Suppressor macrophage treated with lipopolysaccharide for 4 hours (primary cell): ENCODE results near the gene PIEZO1.

Source experiments
- DNase-seq: peaks from one replicate; pipeline ENCODE4 v3.0.0-alpha.2; 2020

The PIEZO1 gene

DNA sequence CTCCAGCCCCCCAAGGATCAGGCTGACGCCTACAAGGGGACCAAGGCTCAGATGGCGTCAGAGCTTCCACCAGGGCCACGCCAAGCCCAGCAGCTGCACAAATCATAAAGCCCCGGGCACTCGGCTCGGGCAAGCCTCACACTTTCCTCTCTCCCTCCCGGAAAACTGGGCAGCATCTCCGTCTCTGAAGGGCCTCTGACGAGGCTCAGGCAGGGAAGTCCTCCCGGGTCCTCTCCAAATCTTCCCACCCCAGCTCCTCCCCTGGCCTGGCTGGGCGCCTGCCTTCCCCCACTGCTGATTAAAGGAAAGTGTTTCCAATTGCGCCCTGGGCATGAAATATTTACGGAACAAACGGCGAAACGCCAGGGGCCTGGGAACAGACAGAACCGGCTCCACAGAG lies 38.5 kb downstream of the PIEZO1 start:
- no peak for DNase-seq

DNA sequence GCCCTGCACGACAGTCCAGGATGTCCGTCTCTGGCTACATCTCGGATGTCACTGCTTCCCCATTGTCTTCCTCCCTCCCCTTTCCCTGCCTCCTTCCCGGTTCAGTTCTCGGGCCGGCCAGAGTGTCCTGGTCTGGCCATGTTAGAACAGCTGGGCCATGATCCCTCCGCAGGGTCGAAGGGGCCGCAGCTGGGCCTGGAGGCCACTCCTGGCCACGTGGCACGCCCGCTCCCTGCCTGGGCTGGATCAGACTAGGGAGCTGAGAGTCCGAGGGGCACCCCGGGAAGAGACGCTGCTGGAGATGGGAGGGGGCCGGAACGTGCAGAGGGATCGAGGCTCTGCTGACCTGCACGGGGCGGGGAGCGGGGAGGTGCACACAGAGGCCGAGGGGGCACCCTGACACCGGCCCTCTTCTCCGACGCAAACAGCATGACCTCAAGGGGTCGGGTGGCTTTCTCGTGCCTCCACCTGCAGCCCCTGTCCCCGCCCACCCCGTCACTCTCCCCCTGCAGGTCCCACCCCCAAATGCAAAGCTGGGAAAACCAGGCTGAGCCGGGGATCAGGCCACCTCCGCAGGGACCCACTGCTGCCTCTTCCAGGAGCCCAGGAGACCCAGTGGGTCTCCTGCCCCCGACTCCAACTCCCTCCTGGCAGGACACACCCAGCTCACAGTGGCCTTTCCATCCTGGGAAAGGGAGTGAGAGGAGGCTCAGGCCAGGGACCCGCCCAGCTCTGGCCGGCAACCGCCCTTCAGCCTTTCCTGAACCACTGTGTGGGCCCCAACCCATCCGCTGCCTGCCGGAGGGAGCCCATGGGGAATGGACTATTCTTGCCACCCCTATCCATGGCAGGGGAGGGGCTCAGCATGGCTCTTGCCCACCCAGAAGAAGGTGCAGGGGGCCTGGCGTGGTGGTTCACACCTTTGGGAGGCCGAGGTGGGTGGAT lies 40.2 kb downstream of the PIEZO1 start:
- DNase-seq, result no peak

DNA sequence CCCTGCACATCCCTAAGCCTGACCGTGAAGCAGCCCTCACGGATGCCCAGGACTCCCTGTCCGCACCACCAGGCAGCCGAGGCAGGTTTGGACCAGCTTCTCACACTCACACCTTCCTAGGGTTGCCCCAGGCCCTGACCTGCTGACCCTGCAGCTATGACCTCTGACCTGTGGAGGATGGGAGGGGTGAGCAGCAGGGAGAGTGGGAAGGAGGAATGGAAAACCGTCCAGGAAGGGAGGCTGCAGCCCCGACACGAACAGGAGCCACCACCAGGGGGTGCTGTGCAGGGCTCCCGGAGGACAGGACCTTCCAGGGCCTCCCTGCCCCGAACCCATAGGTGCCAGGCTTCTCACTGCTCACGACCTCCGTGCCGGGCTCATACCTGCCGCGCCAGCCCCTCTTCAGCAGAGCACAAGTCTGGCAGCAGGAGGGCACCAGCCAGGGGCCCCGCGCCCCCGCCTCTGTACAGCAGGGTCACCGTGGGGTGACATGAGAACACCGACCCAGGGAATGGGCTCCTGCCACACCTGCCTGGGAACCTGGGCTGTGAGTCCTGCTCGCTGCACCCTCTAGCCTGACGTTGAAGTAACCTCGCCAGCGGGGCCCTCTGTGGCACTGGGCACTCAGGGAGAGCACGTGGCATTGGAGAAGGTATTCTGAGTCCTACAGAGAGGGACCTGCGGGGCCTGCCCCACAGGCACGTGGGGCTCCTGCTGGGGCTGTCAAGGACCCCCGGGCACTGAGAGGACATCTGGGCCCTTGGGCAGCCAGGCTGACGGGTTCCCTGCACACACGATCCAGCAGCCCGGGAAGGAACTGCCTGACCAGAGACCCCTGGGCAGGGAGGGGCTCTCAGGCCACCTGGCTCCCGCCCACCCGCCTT lies 41.1 kb downstream of the PIEZO1 start:
- DNase-seq, result peak; percentile 75

DNA sequence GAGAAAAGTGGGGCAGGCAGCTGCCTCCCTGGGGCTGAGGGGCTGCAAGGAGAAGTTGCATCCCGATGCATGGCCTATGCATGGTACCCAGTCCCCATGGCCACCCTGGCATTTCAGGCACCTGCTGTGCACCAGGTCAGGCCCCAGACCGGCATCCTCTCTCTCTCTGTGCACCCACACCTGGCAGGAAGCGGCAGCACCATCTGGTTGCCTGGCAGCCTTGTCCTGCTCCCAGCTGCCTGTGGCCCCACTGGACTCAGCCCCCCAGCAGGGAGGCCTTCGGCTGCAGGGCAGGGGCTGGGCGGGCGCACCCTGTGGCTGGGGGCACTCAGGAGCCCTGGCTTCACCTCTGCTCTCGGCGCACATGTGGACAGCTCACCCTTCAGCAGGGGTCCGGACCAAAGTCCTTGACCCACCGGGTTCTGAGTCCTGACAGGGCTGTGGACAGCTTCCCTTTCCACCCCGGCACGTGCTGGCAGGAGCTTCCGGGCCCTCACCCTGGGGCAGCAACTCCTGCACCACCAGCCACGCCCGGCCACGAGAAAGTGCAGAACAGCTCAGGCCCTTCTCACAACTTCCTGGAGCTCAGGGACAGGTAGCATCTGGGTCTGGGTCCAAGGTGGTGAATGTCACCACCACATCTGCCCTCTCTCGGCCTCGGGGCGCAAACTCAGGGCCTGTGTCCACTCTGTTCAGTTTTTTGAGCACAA lies 42.0 kb downstream of the PIEZO1 start:
- no peak for DNase-seq

DNA sequence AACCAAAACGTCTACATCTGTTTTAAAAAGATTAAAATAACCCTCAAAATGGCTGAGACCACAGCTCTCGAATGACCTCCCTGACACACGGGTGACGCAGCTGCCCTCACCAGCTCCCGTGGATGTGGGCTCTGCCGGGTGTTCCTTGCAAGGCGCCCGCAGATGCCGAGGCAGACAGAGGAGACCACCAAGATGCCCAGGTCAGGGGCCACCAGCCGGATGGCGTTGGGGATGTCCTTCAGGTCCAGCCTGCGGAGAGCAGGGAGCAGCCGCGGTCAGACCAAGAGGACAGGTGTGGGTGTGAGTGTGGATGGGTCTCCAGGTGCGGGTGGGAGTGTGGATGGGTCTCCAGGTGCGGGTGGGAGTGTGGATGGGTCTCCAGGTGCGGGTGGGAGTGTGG lies 43.7 kb downstream of the PIEZO1 start:
- no peak for DNase-seq

DNA sequence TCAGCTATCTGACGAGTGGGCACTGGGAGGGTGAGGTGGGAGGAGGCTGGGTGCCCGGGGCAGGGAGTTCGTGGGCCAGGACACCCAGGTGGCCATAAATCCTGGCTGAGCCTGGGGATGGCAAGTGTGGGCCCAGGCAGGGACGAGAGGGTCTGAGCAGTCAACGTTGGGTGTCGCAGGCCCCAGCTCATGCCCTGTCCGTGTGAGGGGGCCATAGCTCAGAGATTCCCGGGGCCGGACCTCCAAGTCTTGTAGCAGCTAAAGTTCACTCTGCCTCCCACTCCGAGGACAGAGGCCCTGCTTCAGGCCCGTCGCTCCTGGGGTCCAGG lies 44.3 kb downstream of the PIEZO1 start:
- no peak for DNase-seq

DNA sequence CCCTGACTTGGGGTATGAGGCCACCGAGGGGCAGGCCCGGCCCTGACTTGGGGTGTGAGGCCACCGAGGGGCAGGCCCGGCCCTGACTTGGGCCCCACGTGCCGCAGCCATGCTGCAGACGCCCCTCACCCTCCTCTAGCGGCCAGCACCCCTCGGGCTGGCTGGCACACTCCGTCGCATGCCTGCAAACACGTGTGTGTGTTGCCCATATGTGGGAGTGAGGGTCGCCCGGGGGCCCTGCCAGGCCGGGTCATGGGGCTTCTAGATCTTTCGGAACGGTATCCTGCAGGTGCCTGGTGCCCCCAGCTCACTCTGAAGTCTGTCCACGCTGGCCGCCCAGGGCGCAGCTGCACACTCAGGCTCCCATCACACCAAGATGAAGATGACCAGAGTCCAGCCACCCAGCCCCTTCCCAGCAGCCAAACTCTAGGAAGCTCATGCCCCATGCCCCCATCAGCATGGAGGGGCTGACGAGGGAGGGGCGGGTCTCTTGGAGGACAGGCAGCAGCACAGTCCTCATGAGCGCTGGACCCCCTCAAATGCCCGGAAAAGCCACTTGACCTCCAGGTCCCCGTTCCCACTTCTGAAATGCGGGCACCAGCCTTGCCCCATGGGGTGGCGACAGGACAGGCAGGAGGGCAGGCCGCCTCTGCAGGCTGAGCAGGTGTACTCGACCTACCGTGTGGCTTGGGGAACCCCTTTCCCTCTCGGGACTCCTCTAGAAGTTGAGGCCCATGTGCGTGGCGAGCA lies 44.9 kb downstream of the PIEZO1 start:
- DNase-seq, result no peak

DNA sequence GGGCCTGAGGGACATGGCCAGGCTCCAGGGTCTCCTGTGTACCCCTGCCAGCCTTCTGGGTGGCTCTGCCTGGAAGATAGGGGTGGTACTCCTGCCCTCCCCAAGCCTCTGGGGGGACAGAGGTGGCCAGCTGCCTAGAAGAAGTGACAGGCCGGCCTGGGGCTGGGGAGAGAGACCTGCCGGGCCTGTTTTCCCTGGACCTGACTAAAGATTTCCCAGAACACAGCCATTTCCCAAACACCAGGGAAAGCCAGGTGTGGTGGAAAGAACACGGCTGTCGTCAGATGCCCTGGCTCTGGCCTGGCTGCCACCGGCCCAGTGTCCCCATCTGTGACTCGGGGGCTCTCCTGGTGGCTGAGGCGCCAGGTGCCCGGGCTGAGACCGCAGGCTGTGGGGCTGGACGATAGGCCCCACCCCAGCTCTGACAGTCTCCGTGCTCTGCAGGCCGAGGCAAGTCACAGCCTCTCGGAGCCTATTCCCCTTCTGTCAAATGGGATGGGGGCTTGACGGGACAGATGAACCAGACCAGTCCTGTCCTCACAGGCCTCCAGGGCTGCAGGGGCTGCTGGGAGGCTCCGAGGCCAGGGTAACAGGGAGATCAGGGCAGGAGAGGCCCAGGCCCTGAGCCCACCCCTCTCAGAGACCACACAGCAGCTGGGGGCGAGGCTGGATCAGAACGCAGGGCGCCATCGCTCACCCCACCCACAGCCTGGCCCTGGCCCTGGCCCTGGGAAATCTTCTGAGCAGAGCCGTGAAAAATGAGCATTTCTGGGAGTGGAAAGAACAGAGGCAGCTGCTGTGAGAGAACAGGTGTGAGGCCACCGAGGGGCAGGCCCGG lies 45.7 kb downstream of the PIEZO1 start:
- DNase-seq, result no peak

DNA sequence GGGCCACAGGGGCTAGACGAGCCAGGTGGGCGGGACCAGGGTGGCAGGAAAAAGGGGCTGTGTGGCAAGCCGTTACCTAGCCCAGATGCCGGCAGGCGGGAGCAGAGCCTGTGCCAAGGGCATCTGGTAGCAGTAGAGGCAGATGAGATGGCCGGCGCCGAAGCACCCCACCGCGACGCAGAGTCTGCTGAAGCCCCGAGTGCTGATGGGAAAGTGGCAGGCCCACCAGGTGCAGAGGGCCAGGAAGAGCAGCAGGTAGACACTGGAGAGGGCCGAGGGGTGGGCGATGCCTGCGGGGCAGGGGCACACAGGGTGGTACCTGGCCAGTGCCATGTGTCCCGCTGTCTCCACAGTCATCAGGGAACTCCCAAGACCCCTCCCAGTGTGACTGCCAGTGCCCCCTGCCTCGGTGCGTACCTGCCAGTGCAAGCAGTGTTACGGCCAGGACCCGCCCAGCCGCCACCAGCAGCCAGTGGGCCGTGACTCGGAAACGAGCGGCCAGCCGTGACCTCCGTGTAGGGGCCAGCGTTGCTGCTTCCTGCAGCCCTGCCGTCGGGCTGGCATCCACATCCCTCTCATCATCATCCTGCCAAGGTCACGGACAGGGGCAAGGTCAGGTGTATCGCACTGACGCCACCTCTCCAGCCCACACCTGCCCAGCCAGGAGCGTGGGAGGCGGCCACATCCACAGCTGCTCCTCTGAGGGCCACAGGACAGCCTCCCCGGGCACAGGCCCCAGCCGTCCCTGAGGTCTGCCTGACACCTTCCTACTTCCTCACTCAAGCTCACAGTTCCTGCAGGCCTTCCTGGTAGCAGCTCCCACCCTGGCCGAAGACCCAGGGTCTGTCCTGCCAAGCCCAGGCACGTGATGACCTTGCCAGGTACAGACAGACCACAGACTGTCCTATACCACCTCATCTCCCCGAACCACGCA lies 46.6 kb downstream of the PIEZO1 start:
- DNase-seq, result no peak

DNA sequence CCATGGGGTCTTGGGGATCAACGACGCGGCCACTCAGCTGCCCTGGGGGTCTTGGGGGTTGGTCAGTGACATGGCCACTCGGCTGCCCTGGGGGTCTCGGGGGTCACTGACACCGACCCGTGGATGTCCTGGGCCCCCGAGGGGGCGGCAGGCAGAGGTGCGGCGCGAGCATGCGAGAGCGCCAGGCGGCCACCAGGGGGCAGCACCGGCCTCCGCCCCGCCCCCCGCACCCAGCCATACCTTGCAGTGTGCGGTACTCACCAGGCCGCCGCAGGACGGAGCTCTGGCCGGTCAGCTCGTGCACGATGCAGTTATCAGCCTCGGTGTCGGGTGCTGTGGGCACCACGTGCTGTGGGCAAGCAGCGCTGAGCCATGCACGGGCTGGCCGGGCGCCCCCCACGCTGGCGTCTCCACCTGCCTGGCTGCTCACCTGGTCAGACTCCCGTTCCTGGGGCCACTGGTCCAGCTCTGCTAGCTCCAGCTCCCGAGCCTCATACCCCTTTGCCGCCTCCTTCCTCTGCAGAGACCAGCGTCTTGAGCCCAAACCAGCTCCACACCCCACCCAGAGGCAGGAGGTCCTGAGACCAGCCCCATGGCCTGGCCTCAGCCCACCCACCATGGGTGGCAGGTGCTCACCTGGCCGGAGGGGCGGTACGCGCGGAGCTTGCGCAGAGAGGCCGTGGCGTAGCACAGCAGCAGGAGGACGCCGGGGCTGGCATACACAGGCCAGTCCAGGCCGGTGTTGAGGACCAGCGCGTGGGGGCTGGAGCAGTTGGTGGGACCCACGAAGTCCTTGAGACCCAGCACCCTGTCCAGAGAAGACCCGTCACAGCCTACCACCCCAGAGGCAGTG lies 47.5 kb downstream of the PIEZO1 start:
- DNase-seq, result peak; percentile 80

DNA sequence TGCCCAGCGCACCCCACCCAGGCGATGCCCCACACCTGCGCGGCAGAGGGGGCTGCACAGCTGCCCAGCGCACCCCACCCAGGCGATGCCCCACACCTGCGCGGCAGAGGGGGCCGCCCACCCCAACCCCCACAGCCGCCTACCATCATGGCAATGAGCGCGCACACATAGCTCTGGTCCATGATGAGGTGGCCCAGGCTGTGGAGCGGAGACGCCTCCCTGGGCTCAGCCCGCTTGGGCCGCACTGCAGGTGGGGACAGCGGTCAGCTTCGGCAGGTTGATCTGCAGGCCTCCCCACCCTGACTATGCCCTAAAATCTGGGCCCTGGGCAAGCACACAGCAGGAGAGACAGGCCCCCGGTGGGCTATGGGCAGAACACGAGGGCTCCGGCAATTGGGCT lies 48.5 kb downstream of the PIEZO1 start:
- DNase-seq, result no peak

DNA sequence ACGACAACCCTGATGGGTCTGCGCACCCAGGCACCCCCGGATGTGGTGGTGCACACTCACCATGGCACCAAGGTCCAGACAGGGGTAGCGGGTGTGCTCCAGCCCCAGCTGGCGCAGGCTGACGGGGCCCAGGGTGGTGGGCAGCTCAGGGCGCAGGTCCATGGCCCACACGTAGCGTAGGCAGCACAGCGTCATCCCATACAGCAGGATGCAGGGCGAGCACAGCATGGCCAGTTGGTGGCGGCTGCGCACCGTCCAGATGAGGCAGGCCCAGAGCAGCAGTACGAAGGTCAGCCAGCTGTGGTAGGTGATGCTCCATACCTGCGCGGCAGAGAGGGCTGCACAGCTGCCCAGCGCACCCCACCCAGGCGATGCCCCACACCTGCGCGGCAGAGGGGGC lies 48.9 kb downstream of the PIEZO1 start:
- no peak for DNase-seq

DNA sequence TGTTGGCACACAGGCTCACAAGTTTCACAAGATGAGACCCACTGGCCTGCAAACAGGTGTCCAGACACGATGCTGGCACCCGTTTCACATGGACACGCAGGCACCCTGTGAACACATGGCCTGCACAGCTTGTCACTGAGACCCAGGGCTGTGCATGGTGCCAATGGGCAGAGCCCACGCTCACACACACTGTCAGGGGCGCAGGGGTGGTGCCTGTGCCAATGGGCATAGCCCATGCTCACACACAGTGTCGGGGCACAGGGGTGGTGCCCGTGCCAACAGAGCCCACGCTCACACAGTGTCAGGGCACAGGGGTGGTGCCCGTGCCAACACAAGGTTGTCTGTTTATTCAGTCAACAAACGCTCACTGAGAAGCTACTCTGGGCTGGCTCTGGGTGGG lies 49.4 kb downstream of the PIEZO1 start:
- DNase-seq, result no peak

DNA sequence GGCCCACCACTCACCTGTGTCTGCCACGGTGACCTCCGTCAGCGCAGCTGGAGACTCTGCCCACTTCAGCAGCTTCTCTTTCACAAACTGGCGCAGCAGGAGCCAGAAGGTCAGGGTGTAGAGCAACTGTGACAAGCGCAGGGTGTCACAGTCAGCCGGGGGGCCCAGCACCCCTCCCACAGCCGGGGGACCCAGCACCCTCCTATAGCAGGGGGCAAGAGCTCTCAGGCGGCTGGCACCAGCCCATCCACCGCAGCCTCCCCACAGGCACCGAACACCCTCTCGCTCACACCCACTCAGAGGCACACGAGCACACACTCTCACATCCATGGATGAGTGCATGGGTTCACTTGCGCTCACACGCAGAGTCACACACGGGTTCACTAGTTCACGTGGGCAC lies 49.9 kb downstream of the PIEZO1 start:
- DNase-seq, result no peak

DNA sequence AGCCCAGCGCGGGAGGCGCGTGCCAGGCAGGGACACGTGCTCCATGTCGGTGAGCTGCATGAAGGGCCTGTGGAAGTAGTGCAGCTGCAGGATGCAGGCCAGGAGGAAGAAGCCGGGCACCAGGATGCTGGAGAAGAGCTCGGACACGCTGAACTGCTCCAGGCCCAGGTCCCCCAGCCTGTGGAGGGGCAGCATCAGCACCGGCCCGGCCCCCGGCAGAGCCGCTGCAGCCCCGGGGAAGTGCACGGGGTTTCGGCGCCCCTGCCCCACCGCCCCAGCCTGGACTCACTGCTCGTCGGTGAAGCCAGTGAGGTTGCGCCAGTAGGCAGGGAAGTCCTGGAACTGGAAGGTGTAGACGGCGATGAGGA lies 50.7 kb downstream of the PIEZO1 start:
- DNase-seq, result no peak

DNA sequence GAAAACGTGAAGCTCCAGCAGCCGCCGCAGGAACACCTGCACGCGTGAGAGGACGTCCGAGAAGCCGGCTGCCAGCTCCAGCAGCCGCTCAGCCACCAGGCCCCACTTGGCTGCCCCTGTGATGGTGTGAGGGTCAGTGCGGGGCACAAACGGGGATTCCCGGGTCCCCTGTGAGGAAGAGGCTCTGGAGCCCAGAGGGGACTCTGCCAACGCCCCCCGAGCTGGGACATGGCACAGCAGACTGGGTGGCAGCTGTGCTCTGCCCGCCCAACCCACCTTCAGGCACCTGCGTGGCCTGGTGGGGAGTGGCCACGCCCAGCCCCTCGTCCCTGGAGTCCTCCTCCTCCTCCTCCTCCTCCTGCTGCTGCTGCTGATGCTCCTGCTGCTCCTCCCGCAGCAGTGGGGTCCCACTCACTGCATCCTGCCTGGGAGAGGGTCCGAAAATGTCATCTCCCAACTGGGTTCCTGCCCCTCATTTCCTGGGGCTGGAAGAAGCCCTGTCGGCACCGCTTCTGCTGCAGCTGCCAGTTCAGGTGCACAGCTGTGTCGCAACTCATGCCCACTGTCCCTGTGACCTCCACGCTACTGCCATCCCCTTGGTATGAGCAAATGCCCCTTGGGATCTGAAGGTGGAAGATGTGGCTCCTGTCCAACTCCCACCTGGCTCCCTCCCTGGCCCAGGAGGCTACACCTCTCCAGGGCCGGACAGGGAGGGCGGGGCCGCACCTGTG lies 51.2 kb downstream of the PIEZO1 start:
- DNase-seq, result no peak

DNA sequence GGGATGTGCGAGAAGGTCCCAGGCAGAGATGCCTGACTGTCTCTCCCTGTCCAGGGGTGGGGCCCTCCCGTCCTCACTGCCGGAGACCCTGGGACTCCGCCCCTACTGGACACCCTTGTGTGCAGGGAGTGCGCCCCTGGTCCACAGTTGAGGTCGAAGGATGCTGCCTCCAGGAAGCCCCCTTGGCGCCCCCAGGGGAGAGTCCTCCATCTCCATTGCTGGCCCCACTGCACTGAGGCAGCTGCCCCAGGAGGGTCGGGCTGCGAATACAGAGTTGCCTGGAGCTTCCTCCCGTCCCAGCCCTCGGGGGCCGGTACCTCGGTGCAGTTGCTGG lies 52.1 kb downstream of the PIEZO1 start:
- no peak for DNase-seq

DNA sequence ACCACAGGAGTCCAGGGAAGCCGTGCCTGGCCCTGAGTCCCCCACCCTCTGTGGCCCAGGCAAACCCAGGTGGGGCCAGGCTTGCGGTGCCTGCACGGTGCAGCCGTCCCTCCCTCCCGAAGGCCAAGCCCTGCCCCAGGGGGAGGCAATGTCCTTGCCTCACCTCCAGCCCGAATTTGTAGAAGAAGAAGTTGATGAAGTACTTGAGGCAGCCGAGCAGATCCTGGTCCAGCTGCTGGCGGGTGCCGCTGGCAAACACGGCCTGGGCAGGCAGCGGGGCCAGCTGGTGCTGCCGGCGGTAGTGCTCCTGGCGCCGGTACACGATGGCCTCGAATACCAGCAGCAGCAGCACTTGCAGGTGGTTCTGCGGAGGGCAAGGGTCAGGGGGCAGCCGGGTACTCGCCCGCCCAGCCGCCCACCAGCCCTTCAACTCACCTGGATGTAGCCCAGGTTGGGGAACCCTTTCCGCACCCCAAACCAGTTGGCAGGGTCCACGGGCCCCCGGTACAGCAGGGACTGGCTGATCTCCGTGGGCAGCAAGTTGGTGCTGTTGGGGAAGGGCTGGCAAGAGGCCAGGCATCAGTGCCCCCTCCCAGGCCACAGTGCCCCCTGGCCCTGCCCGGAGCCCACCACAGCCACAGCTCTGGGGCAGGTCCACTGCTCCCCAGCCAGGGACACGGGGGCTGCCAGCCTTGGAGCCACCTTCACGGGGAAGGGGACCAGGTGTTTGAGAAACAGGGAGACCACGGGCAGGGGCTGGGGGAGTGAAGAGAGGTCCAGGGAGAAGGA lies 52.7 kb downstream of the PIEZO1 start:
- no peak for DNase-seq
